HG03039 (cell line): ENCODE measurements around the gene GRIN1.
A peak's percentile ranks its signal among the peaks of the same experiment; 100 is the strongest.

ENCODE experiments used
- ATAC-seq: cut with Tn5 transposase; IDR thresholded peaks from one replicate; pipeline ENCODE4 v1.9.1; 2021; ENCODE audit warnings: mild to moderate bottlenecking, moderate library complexity; ENCODE audit not compliant: unreplicated experiment

Gene GRIN1

GRCh38 chr9:137173796-137174664, 35.1 kb downstream of the GRIN1 start:
- no peak for ATAC-seq

GRCh38 chr9:137174722-137175293, 35.9 kb downstream of the GRIN1 start:
- ATAC-seq, result no peak

GRCh38 chr9:137175345-137175961, 36.5 kb downstream of the GRIN1 start:
- ATAC-seq, result no peak

DNA sequence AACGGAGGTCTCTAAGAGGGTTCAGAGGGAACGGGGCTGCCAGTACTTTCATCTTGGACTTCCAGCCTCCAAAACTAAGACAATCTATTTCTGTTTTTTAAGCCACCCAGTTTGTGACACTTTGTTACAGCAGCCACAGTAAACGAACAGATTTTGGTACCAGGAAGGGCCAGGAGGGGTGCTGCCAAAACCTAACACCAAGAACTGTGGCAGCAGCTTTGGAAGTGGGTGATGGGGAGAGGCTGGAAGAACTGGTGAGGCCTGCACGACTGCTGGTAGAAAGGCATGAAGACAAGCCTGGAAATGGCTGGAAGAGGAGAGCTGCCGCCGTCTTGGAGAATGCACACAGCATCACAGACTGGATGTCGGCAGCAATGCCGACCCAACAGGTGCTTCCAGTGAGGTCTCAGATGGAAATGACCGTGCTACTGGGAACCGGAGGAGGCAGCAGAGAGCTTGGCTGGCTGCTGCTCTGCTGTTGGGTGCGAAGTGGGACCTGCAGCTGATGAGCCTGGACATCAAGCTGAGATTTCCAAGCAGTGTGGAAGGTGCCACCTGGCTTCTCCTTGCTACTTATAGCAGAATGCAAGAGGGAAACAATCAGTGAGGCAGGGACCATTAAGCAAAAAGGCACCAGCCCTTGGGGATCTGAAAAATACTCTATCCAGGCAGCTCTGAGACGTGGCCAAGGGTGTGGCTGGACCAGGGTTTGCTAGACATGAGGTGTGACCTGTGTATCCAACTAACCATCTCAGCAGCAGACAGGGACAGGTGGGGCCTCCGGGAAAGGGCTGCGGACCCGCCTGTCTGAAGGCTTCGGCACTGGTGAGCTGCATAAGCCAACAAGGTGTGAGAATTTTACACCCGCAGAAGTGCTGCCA, 37.6 kb downstream of the GRIN1 start:
- no peak for ATAC-seq

GRCh38 chr9:137178201-137178938, 39.4 kb downstream of the GRIN1 start:
- no peak for ATAC-seq

DNA sequence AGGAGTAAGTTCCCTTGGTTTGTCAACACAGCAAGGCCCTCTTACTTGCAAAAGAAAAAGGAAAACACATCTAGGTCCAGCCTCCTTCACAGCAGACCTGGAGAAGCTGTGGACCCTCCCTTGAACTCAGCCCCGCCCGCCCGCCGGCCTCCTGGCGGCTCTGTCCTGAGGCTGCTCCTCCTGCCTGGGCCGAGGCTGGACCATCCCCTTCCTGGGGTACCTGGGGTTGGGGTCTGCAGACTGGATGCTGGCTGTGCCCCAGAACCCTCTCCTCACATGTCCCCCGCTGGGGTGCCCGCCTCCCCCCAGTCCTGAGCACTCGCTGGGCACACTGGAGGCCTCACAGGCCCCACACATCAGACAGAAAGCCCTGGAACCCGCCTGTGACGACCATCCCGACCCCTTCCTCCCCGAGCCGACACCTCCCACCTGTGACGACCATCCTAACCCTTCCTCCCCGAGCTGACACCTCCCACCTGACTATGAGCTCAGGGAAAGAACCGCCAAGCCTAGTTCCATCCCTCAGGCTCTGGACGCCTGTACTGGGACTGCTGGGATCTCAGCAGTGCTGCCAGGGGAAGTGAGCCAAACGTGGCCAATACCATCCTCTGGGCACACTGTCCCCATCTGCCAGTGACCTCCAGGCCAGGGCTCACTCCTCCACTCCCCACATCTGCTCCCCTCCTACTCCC, 40.1 kb downstream of the GRIN1 start:
- ATAC-seq, result no peak

DNA sequence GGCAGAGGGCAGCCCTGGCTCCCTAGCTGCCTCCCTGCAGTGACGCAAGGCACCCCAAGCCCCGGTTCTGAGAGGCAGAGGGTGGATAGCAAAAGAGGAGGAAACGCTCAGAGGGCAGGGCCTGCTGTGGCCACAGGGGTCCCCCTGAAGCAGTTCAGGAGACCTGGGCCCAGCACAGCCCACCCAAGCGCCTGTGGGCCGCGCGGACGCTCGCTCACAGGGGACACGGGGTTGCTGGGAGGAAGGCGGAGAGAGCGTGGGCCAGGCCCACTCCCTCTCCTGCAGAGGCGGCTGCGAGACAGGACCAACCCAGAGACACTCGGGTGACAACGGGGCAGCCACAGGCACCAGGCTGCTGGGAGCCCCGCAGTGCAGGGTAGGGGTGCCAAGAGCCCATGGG, 40.8 kb downstream of the GRIN1 start:
- ATAC-seq, result no peak

GRCh38 chr9:137180491-137180890, 41.5 kb downstream of the GRIN1 start:
- ATAC-seq, result no peak

DNA sequence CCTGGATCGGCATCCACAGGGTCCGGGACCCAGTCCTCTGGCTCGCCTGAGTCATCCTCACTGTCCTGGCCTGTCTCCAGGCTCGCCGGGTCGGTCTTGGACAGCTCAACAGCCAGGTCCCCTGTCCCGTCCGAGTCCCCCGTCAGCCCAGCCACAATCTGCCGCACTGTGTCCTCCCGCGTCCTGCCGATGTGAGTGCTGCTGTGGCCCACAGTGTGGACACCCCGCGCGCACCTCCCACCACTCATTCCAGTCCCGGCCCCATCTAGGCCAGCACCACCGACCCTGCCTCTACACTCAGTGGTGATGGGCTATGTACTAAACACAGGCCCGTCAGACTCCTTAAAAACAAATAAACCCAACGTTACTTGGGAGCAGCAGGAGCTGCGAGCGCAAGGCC, 42.7 kb downstream of the GRIN1 start:
- no peak for ATAC-seq

GRCh38 chr9:137182836-137183235, 43.9 kb downstream of the GRIN1 start:
- ATAC-seq, result no peak

GRCh38 chr9:137183980-137184595, 45.1 kb downstream of the GRIN1 start:
- no peak for ATAC-seq

GRCh38 chr9:137184881-137185660, 46.1 kb downstream of the GRIN1 start:
- ATAC-seq, result no peak

- no peak for ATAC-seq
Measured at GRCh38 chr9:137185921-137186320, 47.0 kb downstream of the GRIN1 start.

- ATAC-seq, result no peak
Measured at GRCh38 chr9:137186385-137186784, 47.4 kb downstream of the GRIN1 start.

GRCh38 chr9:137187386-137187785, 48.4 kb downstream of the GRIN1 start:
- ATAC-seq, result no peak

- no peak for ATAC-seq
Measured at GRCh38 chr9:137188086-137188489, 49.1 kb downstream of the GRIN1 start.

GRCh38 chr9:137188490-137189296, 49.7 kb downstream of the GRIN1 start, which contains the start of the genes ANAPC2 and SSNA1:
Gene ANAPC2, minus strand, starts transcription at chr9:137188560. Its CDS starts 28 bp downstream, at chr9:137188532.
Gene SSNA1, plus strand, starts transcription at chr9:137188676. Its CDS starts 51 bp downstream, at chr9:137188727.
- peak; percentile 68 for ATAC-seq
